IMR-90 (cell line): ENCODE results near the gene FAM168B. TPM values are rescaled to one million over a fixed set of nuclear protein-coding genes. Genes with fewer than 3 reads are reported as not detected.

Experiments
- ATAC-seq: fragments of 200-7000 bp; cut with Tn5 transposase; 2 replicates; pipeline ENCODE4 v1.9.1; 2020; ENCODE audit warnings: low read depth, mild to moderate bottlenecking, moderate library complexity
- BruUV-seq: library from RNA; stranded (reverse); fragments of 400-500 nt; replicated peaks from 2 replicates; lab custom pipeline; 2021; lab: Mats Ljungman, UMichigan
- CTCF ChIA-PET: fragments of 300-600 bp; formaldehyde crosslinking; extraction: SDS; loops from one replicate; lab custom pipeline; 2021; ENCODE audit warnings: antibody characterized with exemption; lab: Yijun Ruan, JAX
- POLR2A ChIA-PET: fragments of 300-600 bp; sonication (Branson Sonifier 250); formaldehyde crosslinking; loops from one replicate; lab custom pipeline; 2022; ENCODE audit warnings: antibody characterized with exemption; ENCODE audit not compliant: unreplicated experiment; lab: Charles Lee
- DNase-seq: peaks from one replicate; pipeline ENCODE4 v3.0.0; 2013
- H2AFZ ChIP-seq: replicated peaks from 2 replicates; pipeline ENCODE3; 2013; ENCODE audit warnings: low read length, mild to moderate bottlenecking; ENCODE audit not compliant: poor library complexity
- H2AK5ac ChIP-seq: 2 replicates; pipeline ENCODE4 v1.6.1; 2013; ENCODE audit warnings: low read depth, low read length, inconsistent platforms
- H2AK9ac ChIP-seq: replicated peaks from 2 replicates; pipeline ENCODE3; 2013; ENCODE audit warnings: mild to moderate bottlenecking, low read depth, low read length, moderate library complexity; ENCODE audit not compliant: poor library complexity
- H2BK120ac ChIP-seq: 2 replicates; pipeline ENCODE4 v1.6.1; 2013; ENCODE audit warnings: low read depth, low read length, inconsistent platforms
- H2BK15ac ChIP-seq: 3 replicates; pipeline ENCODE4 v1.6.1; 2013; ENCODE audit warnings: low read depth, low read length, inconsistent platforms
- H2BK20ac ChIP-seq: 2 replicates; pipeline ENCODE4 v1.6.1; 2013; ENCODE audit warnings: low read depth, mild to moderate bottlenecking, inconsistent platforms, low read length, moderate library complexity
- H2BK5ac ChIP-seq: 2 replicates; pipeline ENCODE4 v1.6.1; 2013; ENCODE audit warnings: mild to moderate bottlenecking, low read depth, low read length, inconsistent platforms; ENCODE audit not compliant: poor library complexity, severe bottlenecking
- H3K14ac ChIP-seq: replicated peaks from 2 replicates; pipeline ENCODE4 v1.6.1; 2013; ENCODE audit warnings: low read depth, low read length, inconsistent platforms
- H3K18ac ChIP-seq: 2 replicates; pipeline ENCODE4 v1.6.1; 2013; ENCODE audit warnings: low read depth, low read length, control low read depth
- H3K23ac ChIP-seq: 2 replicates; pipeline ENCODE4 v1.6.1; 2013; ENCODE audit warnings: low read depth, low read length, inconsistent platforms
- H3K27ac ChIP-seq: 2 replicates; pipeline ENCODE4 v1.5.1; 2013; ENCODE audit warnings: mild to moderate bottlenecking, control low read depth, low read length; ENCODE audit not compliant: insufficient read depth
- H3K27me3 ChIP-seq: 2 replicates; pipeline ENCODE4 v1.6.1; 2013; ENCODE audit warnings: low read length; ENCODE audit not compliant: control insufficient read depth, insufficient read depth
- H3K36me3 ChIP-seq: 2 replicates; pipeline ENCODE4 v1.6.1; 2013; ENCODE audit warnings: low read length, mixed read lengths; ENCODE audit not compliant: control insufficient read depth, insufficient read depth
- H3K4ac ChIP-seq: 2 replicates; pipeline ENCODE4 v1.6.1; 2013; ENCODE audit warnings: low read depth, low read length, inconsistent platforms
- H3K4me1 ChIP-seq: 2 replicates; pipeline ENCODE4 v1.6.1; 2013; ENCODE audit warnings: low read length, mixed read lengths; ENCODE audit not compliant: control insufficient read depth, insufficient read depth
- H3K4me2 ChIP-seq: 2 replicates; pipeline ENCODE4 v1.6.1; 2013; ENCODE audit warnings: low read depth, mild to moderate bottlenecking, control low read depth, low read length, moderate library complexity
- H3K4me3 ChIP-seq: 2 replicates; pipeline ENCODE4 v1.5.1; 2013; ENCODE audit warnings: low read depth, mild to moderate bottlenecking, control low read depth, low read length, moderate library complexity; ENCODE audit not compliant: insufficient read depth
- H3K56ac ChIP-seq: 2 replicates; pipeline ENCODE4 v1.6.1; 2013; ENCODE audit warnings: low read length, inconsistent platforms; ENCODE audit not compliant: insufficient read depth; ENCODE audit errors: extremely low read depth
- H3K79me1 ChIP-seq, 2 experiments: 2 replicates each; pipeline ENCODE4 v1.6.1; 2013; ENCODE audit warnings: low read length in 2 of 2, inconsistent platforms in 1 of 2, low read depth in 1 of 2
- H3K9ac ChIP-seq: 2 replicates; pipeline ENCODE4 v1.6.1; 2013; ENCODE audit warnings: low read depth, low read length, control low read depth
- H3K9me1 ChIP-seq: 2 replicates; pipeline ENCODE4 v1.6.1; 2013; ENCODE audit warnings: low read length, inconsistent platforms; ENCODE audit not compliant: insufficient read depth
- H3K9me3 ChIP-seq: 2 replicates; pipeline ENCODE4 v1.6.1; 2013; ENCODE audit warnings: low read length; ENCODE audit not compliant: control insufficient read depth, insufficient read depth
- H4K20me1 ChIP-seq: 2 replicates; pipeline ENCODE4 v1.6.1; 2013; ENCODE audit warnings: low read length, inconsistent platforms; ENCODE audit not compliant: insufficient read depth
- H4K5ac ChIP-seq: 2 replicates; pipeline ENCODE4 v1.6.1; 2013; ENCODE audit warnings: mild to moderate bottlenecking, low read depth, low read length, control low read depth
- H4K8ac ChIP-seq, 2 experiments: 2 replicates each; pipeline ENCODE4 v1.6.1; 2013; ENCODE audit warnings: low read depth in 2 of 2, low read length in 2 of 2, control low read depth in 1 of 2, inconsistent platforms in 1 of 2
- H4K91ac ChIP-seq: 2 replicates; pipeline ENCODE4 v1.6.1; 2013; ENCODE audit warnings: low read depth, low read length, inconsistent platforms; ENCODE audit not compliant: insufficient read depth
- BHLHE40 ChIP-seq: fragments of 150-350 bp; IDR thresholded peaks from 2 replicates; pipeline ENCODE4 v1.6.1; 2016; ENCODE audit warnings: mild to moderate bottlenecking, low read depth, low read length
- CHD1 ChIP-seq: IDR thresholded peaks from 2 replicates; pipeline ENCODE4 v1.6.1; 2012; ENCODE audit warnings: low read depth, low read length, improper control_type of control experiment
- MAZ ChIP-seq: IDR thresholded peaks from 2 replicates; pipeline ENCODE4 v1.6.1; 2012; ENCODE audit warnings: low read depth, mild to moderate bottlenecking, low read length, improper control_type of control experiment, moderate library complexity, borderline replicate concordance
- MXI1 ChIP-seq: IDR thresholded peaks from 2 replicates; pipeline ENCODE4 v1.6.1; 2012; ENCODE audit warnings: low read depth, mild to moderate bottlenecking, low read length, moderate library complexity, borderline replicate concordance
- POLR2A ChIP-seq: IDR thresholded peaks from 2 replicates; pipeline ENCODE4 v1.6.1; 2012; ENCODE audit warnings: mild to moderate bottlenecking, low read depth, low read length
- RFX5 ChIP-seq: IDR thresholded peaks from 2 replicates; pipeline ENCODE4 v1.8.0; 2012; ENCODE audit warnings: low read depth, mild to moderate bottlenecking, low read length, moderate library complexity
- USF2 ChIP-seq: fragments of 150-350 bp; IDR thresholded peaks from 2 replicates; pipeline ENCODE4 v1.6.1; 2017; ENCODE audit warnings: mild to moderate bottlenecking, antibody characterized with exemption, low read length, low read depth
- WGBS, 2 experiments: methylation state at CpG; one replicate each; pipeline versions ENCODE4 v1.1.5 to v1.1.7; 2013; ENCODE audit warnings: missing lambda C conversion rate in 2 of 2; ENCODE audit not compliant: insufficient read length in 1 of 2; ENCODE audit errors: extremely low coverage in 2 of 2; 5-methylcytosine and 5-hydroxymethylcytosine counted together
- dilution Hi-C: fragments of 300-500 bp; cut with HindIII; formaldehyde crosslinking; loops from one replicate; pipeline ENCODE4 v1.14.3; 2018; ENCODE audit warnings: low sequenced_read_pairs; ENCODE audit not compliant: unreplicated experiment
- in situ Hi-C: fragments of 300-500 bp; cut with MboI; formaldehyde crosslinking; loops from 3 replicates; pipeline ENCODE4 v1.14.3; 2019; ENCODE audit warnings: low sequenced_read_pairs, inconsistent platforms, mixed read lengths
- intact Hi-C: fragments of 100-400 bp; cut with micrococcal nuclease; formaldehyde crosslinking; loops from 2 replicates; pipeline ENCODE4 v1.10.0; 2022
- polyA plus RNA-seq, 3 experiments: library from polyadenylated mRNA; depleted of rRNA; stranded (reverse); fragments of >200 nt; gene quantifications; 2 replicates each; pipeline ENCODE4 v1.2.3, GENCODE V29; 2012; ENCODE audit warnings: low replicate concordance in 1 of 3
- total RNA-seq: library from RNA; depleted of rRNA; stranded (reverse); fragments of >200 nt; gene quantifications from 2 replicates; pipeline ENCODE4 v1.2.3, GENCODE V29; 2012

The FAM168B gene
- total and polyA plus RNA-seq, 2 of the 4 experiments (the other 2 are of a cell fraction) = 76.4 to 106 TPM

GRCh38 chr2:131027566-131028528 lies 65.4 kb downstream of the FAM168B start:
- no peak overlapping the region for H3K14ac ChIP-seq
- peaks cover 6% of the 10 kb centered on the region; the same call in 1 of the 2 replicates for H3K9me3 ChIP-seq
- DNase-seq = no peak
- no peak overlapping the region for H3K18ac ChIP-seq
- no peaks in the 10 kb centered on the region; the same call in none of the 2 replicates for H3K27me3 ChIP-seq
- no peak overlapping the region for H3K9ac ChIP-seq
- WGBS, 2 experiments = 43% methylated on average over 3 of the region's 12 CpGs; no CpG with 5 or more reads in 1 of the 2 experiments
- dilution Hi-C loops (no loop called here), intact Hi-C loops (no loop called here), in situ Hi-C loops (no loop called here)
- H4K5ac ChIP-seq = no peak overlapping the region
- no peak overlapping the region for H3K4me3 ChIP-seq
- no peaks in the 10 kb centered on the region for H3K79me1 ChIP-seq
- H2BK20ac ChIP-seq = no peak overlapping the region
- no TSS peak for BruUV-seq
- no peak overlapping the region for H2BK5ac ChIP-seq
- H3K27ac ChIP-seq = no peak overlapping the region
- no peak overlapping the region for H2AK9ac ChIP-seq
- no peak overlapping the region for H2BK15ac ChIP-seq
- ChIA-PET CTCF (no interaction called here), POLR2A (no interaction called here)
- no peak overlapping the region for H2BK120ac ChIP-seq
- H3K23ac ChIP-seq = no peak overlapping the region
- no peak overlapping the region for H3K56ac ChIP-seq
- H2AK5ac ChIP-seq = no peak overlapping the region
- no peaks in the 10 kb centered on the region for H4K20me1 ChIP-seq
- no peak for ATAC-seq
- H4K8ac ChIP-seq = no peak overlapping the region
- H3K4me2 ChIP-seq = no peak overlapping the region
- H4K91ac ChIP-seq = no peak overlapping the region
- H3K4me1 ChIP-seq = no peaks in the 10 kb centered on the region
- H2AFZ ChIP-seq = peak overlapping the region; percentile 29
- TF ChIP-seq USF2 (no peak), CHD1 (no peak), POLR2A (no peak), MAZ (no peak), MXI1 (no peak), BHLHE40 (no peak), RFX5 (no peak)
- H3K4ac ChIP-seq = no peak overlapping the region
- H3K9me1 ChIP-seq = no peaks in the 10 kb centered on the region
- H3K36me3 ChIP-seq = no peaks in the 10 kb centered on the region
